A204.1 (cell line): ENCODE results near the gene TEAD4.

Experiments used
- FAIRE-seq: peaks from 2 replicates; lab custom pipeline; 2012; peaks lifted over from hg19 to GRCh38; lab: Jason Lieb, UNC

Gene TEAD4

GRCh38 chr12:3002646-3003045 lies 43.4 kb downstream of the TEAD4 start:
- no peak for FAIRE-seq

GRCh38 chr12:3003357-3003992 lies 44.3 kb downstream of the TEAD4 start:
- FAIRE-seq: no peak

- FAIRE-seq: no peak
These were observed 45.7 kb downstream of the TEAD4 start for GRCh38 chr12:3004655-3005565.

GRCh38 chr12:3005736-3006135 lies 46.5 kb downstream of the TEAD4 start:
- FAIRE-seq: no peak

GRCh38 chr12:3009780-3010179 lies 50.6 kb downstream of the TEAD4 start:
- FAIRE-seq: no peak

- no peak for FAIRE-seq
These were observed 51.2 kb downstream of the TEAD4 start for GRCh38 chr12:3010214-3010930.

GRCh38 chr12:3012786-3013185 lies 53.6 kb downstream of the TEAD4 start:
- FAIRE-seq: no peak

GRCh38 chr12:3014641-3015040 lies 55.4 kb downstream of the TEAD4 start:
- FAIRE-seq: no peak

GRCh38 chr12:3015356-3015755 lies 56.2 kb downstream of the TEAD4 start:
- FAIRE-seq: no peak

GRCh38 chr12:3016191-3016590 lies 57.0 kb downstream of the TEAD4 start:
- no peak for FAIRE-seq

GRCh38 chr12:3017281-3017680 lies 58.1 kb downstream of the TEAD4 start:
- no peak for FAIRE-seq

- no peak for FAIRE-seq
These were observed 59.2 kb downstream of the TEAD4 start for GRCh38 chr12:3018284-3019004.

- no peak for FAIRE-seq
These were observed 59.9 kb downstream of the TEAD4 start for GRCh38 chr12:3019005-3019680.

- no peak for FAIRE-seq
These were observed 61.2 kb downstream of the TEAD4 start for GRCh38 chr12:3020399-3020798.

GRCh38 chr12:3020850-3021435 lies 61.7 kb downstream of the TEAD4 start:
- FAIRE-seq: no peak

- FAIRE-seq: no peak
These were observed 63.2 kb downstream of the TEAD4 start for GRCh38 chr12:3022411-3022810.

GRCh38 chr12:3022961-3023360 lies 63.8 kb downstream of the TEAD4 start:
- no peak for FAIRE-seq

GRCh38 chr12:3028108-3028507 lies 68.9 kb downstream of the TEAD4 start:
- no peak for FAIRE-seq

GRCh38 chr12:3030821-3031429 lies 71.7 kb downstream of the TEAD4 start:
- FAIRE-seq: no peak

- FAIRE-seq: no peak
These were observed 73.0 kb downstream of the TEAD4 start for GRCh38 chr12:3032161-3032560.
